Activated CD8-positive, alpha-beta memory T cell treated with anti-CD3 and anti-CD28 coated beads, Interleukin-2, amount 50 U/mL, for 4 hours (primary cell): ENCODE results near the gene PRAMEF4.
"Not testable (repeated sequence)": the region's sequence is repeated elsewhere in the genome, so short reads cannot be mapped to it uniquely, and the experiment has no call there.

ENCODE experiments used
- DNase-seq: peaks from one replicate; pipeline ENCODE4 v3.0.0-alpha.2; 2020

PRAMEF4 gene

GRCh38 chr1:12886101-12886500, at the start of gene PRAMEF4:
TSS of gene PRAMEF4 (minus strand) at chr1:12886201. CDS start at chr1:12883394, 2,807 bp downstream.
- not testable (repeated sequence) for DNase-seq

- not testable (repeated sequence) for DNase-seq
Observed at GRCh38 chr1:12924368-12924767, 38.4 kb upstream of the PRAMEF4 start.

- DNase-seq = not testable (repeated sequence)
Observed at GRCh38 chr1:12921749-12922148, 35.7 kb upstream of the PRAMEF4 start.

- not testable (repeated sequence) for DNase-seq
Observed at GRCh38 chr1:12916310-12916709, 30.3 kb upstream of the PRAMEF4 start, which contains the start of gene PRAMEF7. TSS of gene PRAMEF7 (plus strand) at chr1:12916610. CDS start at chr1:12917693, 1,083 bp downstream.

- not testable (repeated sequence) for DNase-seq
Observed at GRCh38 chr1:12903793-12904572, 18.0 kb upstream of the PRAMEF4 start.

GRCh38 chr1:12899186-12899585, 13.2 kb upstream of the PRAMEF4 start:
- not testable (repeated sequence) for DNase-seq

GRCh38 chr1:12898170-12898569, 12.2 kb upstream of the PRAMEF4 start, which contains the start of gene PRAMEF10:
TSS of gene PRAMEF10 (minus strand) at chr1:12898270. CDS start at chr1:12895847, 2,423 bp downstream.
- not testable (repeated sequence) for DNase-seq

GRCh38 chr1:12878453-12878852, 7.5 kb downstream of the PRAMEF4 start:
- not testable (repeated sequence) for DNase-seq

- not testable (repeated sequence) for DNase-seq
Observed at GRCh38 chr1:12863131-12863880, 22.7 kb downstream of the PRAMEF4 start.

GRCh38 chr1:12856786-12857185, 29.2 kb downstream of the PRAMEF4 start, which contains the start of gene PRAMEF2:
TSS of gene PRAMEF2 (plus strand) at chr1:12857086. CDS start at chr1:12859010, 1,924 bp downstream.
- DNase-seq = not testable (repeated sequence)

- DNase-seq = no peak
Observed at GRCh38 chr1:12851779-12852178, 34.2 kb downstream of the PRAMEF4 start.

- DNase-seq = not testable (repeated sequence)
Observed at GRCh38 chr1:12848620-12849019, 37.4 kb downstream of the PRAMEF4 start, which contains the start of gene HNRNPCL1. TSS of gene HNRNPCL1 (minus strand) at chr1:12848720. CDS start at chr1:12848289, 431 bp downstream.

- DNase-seq = not testable (repeated sequence)
Observed at GRCh38 chr1:12833251-12833650, 52.8 kb downstream of the PRAMEF4 start.

GRCh38 chr1:12831310-12831709, 54.7 kb downstream of the PRAMEF4 start, which contains the start of gene PRAMEF11:
TSS of gene PRAMEF11 (minus strand) at chr1:12831410. CDS start at chr1:12828789, 2,621 bp downstream.
- DNase-seq = not testable (repeated sequence)
